GM12892 (cell line): ENCODE results near the gene MNS1.

Source experiments
- POLR2A ChIP-seq: IDR thresholded peaks from 2 replicates; pipeline ENCODE4 v1.6.1; 2011; ENCODE audit warnings: low read depth, low read length, control low read depth
- POLR2AphosphoS5 ChIP-seq: IDR thresholded peaks from 2 replicates; pipeline ENCODE4 v1.6.1; 2011; ENCODE audit warnings: low read depth, low read length, control low read depth

GRCh38 chr15:56490461-56490860, 25.5 kb upstream of the MNS1 start:
- TF ChIP-seq POLR2AphosphoS5 (no peak), POLR2A (no peak)
